ENCODE data around the gene NEURL1.
A peak's percentile ranks its signal among the peaks of the same experiment; 100 is the strongest.

The NEURL1 gene

GRCh38 chr10:103578782-103579382, 85.4 kb downstream of the NEURL1 start:
- no peak overlapping the region for H3K4me3 ChIP-seq (ENCODE audit: low read depth, low read length)
- TF ChIP-seq, protein P1, sequence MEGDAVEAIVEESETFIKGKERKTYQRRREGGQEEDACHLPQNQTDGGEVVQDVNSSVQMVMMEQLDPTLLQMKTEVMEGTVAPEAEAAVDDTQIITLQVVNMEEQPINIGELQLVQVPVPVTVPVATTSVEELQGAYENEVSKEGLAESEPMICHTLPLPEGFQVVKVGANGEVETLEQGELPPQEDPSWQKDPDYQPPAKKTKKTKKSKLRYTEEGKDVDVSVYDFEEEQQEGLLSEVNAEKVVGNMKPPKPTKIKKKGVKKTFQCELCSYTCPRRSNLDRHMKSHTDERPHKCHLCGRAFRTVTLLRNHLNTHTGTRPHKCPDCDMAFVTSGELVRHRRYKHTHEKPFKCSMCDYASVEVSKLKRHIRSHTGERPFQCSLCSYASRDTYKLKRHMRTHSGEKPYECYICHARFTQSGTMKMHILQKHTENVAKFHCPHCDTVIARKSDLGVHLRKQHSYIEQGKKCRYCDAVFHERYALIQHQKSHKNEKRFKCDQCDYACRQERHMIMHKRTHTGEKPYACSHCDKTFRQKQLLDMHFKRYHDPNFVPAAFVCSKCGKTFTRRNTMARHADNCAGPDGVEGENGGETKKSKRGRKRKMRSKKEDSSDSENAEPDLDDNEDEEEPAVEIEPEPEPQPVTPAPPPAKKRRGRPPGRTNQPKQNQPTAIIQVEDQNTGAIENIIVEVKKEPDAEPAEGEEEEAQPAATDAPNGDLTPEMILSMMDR (IDR thresholded peaks at IDR 0.05; ENCODE audit: insufficient read depth, low read depth, low read length, missing control alignments): no peak
- DNase-seq (ENCODE audit: low read depth): peak; percentile 66

DNA sequence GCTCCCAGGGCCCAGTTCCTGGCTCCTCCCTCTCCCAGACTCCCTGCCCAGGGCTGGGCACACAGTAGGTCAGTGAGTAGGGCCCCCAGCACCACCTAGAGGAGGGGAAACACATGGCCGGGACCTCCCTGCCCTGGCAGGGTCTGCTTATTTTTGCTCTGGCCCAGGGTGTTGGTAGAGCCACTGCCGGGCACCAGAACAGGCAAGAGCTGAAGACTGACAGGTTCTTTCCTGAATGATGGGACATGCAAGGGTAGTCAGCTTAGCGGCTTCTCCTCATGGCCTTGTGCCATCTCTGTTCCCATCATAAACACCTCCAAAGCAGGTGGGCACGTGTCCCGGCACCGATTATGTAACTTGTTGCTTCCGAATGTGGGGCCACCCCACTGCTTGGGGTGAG, 86.5 kb downstream of the NEURL1 start:
- H3K4me3 ChIP-seq (ENCODE audit: low read depth, low read length): no peak overlapping the region
- DNase-seq (ENCODE audit: low read depth): no peak
- TF ChIP-seq, protein P1 (IDR thresholded peaks at IDR 0.05; ENCODE audit: insufficient read depth, low read depth, low read length, missing control alignments): no peak

DNA sequence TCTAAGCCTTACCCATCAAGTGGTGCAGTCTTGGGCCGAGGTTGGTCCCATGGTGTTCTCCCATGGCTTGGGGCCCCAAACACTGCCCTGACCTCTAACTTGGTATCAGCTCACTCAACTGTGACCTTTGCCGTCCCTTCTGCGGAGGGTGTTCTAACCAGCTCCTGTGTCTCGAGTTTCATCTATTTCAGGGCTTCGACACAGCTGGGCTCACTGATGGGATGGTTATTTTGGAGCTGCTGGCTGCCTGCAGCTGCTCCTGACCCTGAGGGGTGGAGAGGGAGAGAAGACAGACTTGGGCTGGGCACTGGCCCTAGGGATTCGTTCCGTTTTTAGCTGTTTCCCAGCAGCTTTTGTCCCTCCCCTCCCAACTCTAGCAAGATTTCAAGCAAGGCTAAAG, 86.9 kb downstream of the NEURL1 start:
- no peak overlapping the region for H3K4me3 ChIP-seq (ENCODE audit: low read depth, low read length)
- DNase-seq (ENCODE audit: low read depth): no peak
- TF ChIP-seq, protein P1 (IDR thresholded peaks at IDR 0.05; ENCODE audit: insufficient read depth, low read depth, low read length, missing control alignments): no peak

GRCh38 chr10:103581499-103581898, 88.0 kb downstream of the NEURL1 start:
- TF ChIP-seq, protein P1 (IDR thresholded peaks at IDR 0.05; ENCODE audit: insufficient read depth, low read depth, low read length, missing control alignments): no peak
- H3K4me3 ChIP-seq (ENCODE audit: low read depth, low read length): no peak overlapping the region
- no peak for DNase-seq (ENCODE audit: low read depth)

GRCh38 chr10:103582331-103583123, 89.0 kb downstream of the NEURL1 start:
- DNase-seq (ENCODE audit: low read depth): no peak
- H3K4me3 ChIP-seq (ENCODE audit: low read depth, low read length): no peak overlapping the region
- TF ChIP-seq, protein P1 (IDR thresholded peaks at IDR 0.05; ENCODE audit: insufficient read depth, low read depth, low read length, missing control alignments): no peak

GRCh38 chr10:103583871-103584215, 90.3 kb downstream of the NEURL1 start:
- H3K4me3 ChIP-seq (ENCODE audit: low read depth, low read length): no peak overlapping the region
- TF ChIP-seq, protein P1 (IDR thresholded peaks at IDR 0.05; ENCODE audit: insufficient read depth, low read depth, low read length, missing control alignments): no peak
- DNase-seq (ENCODE audit: low read depth): no peak
